Measurements from ENCODE around the gene EEF2.

The EEF2 gene

DNA sequence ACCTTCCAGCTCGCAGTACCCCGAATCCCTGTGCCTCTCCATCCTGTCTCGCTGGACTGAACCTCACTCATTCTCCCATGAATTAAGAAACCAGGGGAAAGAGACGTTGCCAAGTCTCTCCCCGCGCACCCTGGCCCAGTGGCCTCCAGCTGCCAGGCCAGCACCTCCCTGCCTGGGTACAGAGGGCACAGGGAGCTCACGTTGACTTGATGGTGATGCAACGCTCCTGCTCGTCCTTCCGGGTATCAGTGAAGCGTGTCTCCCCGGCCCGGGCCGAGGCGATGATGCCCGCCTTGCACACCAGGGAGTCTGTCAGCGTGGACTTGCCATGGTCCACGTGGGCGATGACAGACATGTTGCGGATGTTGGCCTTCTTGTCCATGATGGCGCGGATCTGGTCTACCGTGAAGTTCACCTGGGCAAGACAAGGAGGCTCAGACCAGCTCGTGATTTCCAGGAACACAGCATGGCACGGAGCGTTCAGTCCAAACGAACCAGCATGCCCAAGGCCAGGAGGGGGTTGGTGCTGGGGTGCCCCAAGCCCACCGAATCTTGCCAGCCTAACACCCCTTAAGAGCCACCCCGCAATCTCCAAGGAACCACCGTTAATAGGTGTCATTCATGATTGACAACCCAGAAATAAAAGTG lies 1.2 kb downstream of the EEF2 start:
- Histone ChIP-seq H3K79me2 (peaks cover 44% of the 10 kb centered on the region), H2AFZ (no peak overlapping the region), H3K4me2 (ENCODE audit: low read length) (peak overlapping the region; percentile 82), H3K4me1 (peaks cover 18% of the 10 kb centered on the region), H3K27ac (peak overlapping the region; percentile 100), H3K36me3 (ENCODE audit: control insufficient read depth, insufficient read depth, low read length) (no peaks in the 10 kb centered on the region), H3K9me3 (ENCODE audit: control insufficient read depth, low read length) (no peaks in the 10 kb centered on the region), H3K4me3 (ENCODE audit: low read depth, low read length) (peak overlapping the region; percentile 99), H3K27me3 (ENCODE audit: control insufficient read depth, insufficient read depth, low read length) (no peaks in the 10 kb centered on the region), H3K9ac (peak overlapping the region; percentile 93)
- TF ChIP-seq, protein P1, sequence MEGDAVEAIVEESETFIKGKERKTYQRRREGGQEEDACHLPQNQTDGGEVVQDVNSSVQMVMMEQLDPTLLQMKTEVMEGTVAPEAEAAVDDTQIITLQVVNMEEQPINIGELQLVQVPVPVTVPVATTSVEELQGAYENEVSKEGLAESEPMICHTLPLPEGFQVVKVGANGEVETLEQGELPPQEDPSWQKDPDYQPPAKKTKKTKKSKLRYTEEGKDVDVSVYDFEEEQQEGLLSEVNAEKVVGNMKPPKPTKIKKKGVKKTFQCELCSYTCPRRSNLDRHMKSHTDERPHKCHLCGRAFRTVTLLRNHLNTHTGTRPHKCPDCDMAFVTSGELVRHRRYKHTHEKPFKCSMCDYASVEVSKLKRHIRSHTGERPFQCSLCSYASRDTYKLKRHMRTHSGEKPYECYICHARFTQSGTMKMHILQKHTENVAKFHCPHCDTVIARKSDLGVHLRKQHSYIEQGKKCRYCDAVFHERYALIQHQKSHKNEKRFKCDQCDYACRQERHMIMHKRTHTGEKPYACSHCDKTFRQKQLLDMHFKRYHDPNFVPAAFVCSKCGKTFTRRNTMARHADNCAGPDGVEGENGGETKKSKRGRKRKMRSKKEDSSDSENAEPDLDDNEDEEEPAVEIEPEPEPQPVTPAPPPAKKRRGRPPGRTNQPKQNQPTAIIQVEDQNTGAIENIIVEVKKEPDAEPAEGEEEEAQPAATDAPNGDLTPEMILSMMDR (IDR thresholded peaks at IDR 0.05), result no peak

DNA sequence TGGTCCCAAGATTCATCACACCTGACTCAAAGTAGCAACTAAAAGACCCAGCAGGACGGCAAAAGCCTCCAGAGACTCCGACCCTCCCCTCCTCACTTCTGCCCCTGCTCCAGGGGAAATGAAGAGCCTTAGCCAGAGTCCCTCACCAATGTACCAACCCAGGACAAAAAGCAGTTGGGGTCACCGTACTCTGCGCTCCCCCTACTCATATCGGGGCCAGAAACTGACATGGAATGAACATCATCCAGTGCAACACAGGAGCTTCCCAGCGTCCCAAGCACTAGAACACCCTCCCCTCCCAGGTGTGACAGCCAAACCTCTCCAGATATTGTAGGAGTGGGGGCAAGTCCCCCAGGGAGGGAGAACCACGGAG lies 1.7 kb downstream of the EEF2 start:
- Histone ChIP-seq H3K27me3 (ENCODE audit: control insufficient read depth, insufficient read depth, low read length) (no peaks in the 10 kb centered on the region), H3K4me2 (ENCODE audit: low read length) (peak overlapping the region; percentile 82), H3K79me2 (peaks cover 44% of the 10 kb centered on the region), H3K4me3 (ENCODE audit: low read depth, low read length) (peak overlapping the region; percentile 99), H3K4me1 (peaks cover 18% of the 10 kb centered on the region), H2AFZ (no peak overlapping the region), H3K9ac (no peak overlapping the region), H3K36me3 (ENCODE audit: control insufficient read depth, insufficient read depth, low read length) (no peaks in the 10 kb centered on the region), H3K27ac (peak overlapping the region; percentile 100), H3K9me3 (ENCODE audit: control insufficient read depth, low read length) (no peaks in the 10 kb centered on the region)
- TF ChIP-seq, protein P1 (IDR thresholded peaks at IDR 0.05), result no peak

DNA sequence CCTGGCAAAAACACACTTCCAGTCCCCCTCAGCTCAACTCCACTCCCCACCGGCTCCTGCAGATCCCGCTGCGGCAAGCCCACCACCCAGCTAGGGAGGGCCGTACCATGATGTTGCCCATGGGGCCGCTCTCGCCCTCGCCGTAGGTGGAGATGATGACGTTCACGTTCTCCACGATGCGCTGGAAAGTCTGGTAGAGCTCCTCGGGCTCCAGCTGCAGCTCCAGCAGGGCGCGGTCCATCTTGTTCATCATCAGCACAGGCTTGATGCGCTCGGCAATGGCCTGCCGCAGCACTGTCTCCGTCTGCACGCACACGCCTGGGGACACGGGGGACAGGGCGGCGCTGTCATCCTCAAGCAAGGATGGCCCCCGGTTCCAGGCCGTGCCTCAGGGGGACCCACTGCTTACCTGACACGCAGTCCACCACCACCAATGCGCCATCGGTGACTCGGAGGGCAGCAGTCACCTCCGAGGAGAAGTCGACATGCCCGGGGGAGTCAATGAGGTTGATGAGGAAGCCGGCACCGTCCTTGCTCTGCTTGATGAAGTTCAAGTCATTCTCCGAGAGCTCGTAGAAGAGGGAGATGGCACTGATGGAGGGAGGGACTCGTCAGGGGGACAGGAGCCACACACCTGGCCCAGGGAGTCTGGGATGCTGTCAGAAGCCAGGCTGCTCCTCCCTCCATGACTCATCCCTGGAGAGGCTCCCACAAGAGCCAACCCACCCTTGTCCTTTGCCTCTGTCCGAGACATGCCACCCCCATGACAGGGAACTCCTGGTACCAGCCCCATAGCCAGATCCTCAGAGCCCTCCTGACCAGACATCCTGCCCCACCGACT lies 2.3 kb downstream of the EEF2 start:
- Histone ChIP-seq H3K4me3 (ENCODE audit: low read depth, low read length) (no peak overlapping the region), H3K27ac (peak overlapping the region; percentile 100)

DNA sequence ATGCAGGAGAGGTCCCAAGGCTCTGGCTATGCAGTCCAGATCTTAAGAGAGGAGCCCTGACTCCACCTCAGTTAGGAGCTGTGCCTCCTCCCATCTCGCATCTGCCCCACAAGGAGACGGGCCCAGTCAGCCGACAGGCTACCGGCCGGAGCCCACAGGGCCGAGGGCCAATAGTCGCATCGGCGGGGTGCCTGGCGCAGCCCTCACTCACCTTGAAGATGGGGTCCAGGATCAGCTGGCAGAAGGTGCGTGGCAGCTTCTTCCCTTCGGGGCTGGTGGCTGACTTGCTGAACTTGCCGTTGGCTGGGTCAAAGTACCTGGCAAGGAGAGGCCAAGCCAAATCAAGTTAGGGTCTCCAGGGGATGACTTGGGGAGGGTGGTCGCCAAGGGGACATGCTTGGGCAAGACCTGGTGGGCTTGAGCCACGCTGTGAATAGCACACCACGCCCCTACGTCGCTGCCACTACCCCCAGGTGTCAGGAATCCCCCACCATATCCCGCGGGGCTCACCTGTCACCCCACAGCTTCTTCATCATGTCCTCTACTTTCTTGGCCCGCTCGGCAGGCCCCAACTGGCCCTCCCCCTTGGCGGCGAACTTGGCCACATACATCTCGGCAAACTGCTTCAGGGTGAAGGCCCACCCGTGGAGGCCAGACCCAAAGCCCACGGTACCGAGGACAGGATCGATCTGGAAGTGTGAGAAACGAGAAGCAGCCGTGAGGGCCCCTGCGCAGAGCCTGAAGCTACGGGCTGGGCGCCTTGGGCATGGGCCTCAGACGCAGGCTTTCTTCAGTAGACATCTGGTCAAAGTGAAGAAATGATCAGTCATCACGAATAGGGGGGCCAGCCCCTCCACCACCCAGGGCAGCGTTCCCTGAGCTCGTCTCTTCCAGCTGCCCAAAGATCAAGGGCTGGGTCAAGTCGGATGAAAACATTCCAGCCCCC lies 3.3 kb downstream of the EEF2 start:
- Histone ChIP-seq H3K36me3 (ENCODE audit: control insufficient read depth, insufficient read depth, low read length) (no peaks in the 10 kb centered on the region), H3K9ac (no peak overlapping the region), H3K4me1 (peaks cover 18% of the 10 kb centered on the region), H3K79me2 (peaks cover 47% of the 10 kb centered on the region), H3K9me3 (ENCODE audit: control insufficient read depth, low read length) (no peaks in the 10 kb centered on the region), H3K27me3 (ENCODE audit: control insufficient read depth, insufficient read depth, low read length) (no peaks in the 10 kb centered on the region), H3K4me3 (ENCODE audit: low read depth, low read length) (no peak overlapping the region), H2AFZ (no peak overlapping the region), H3K4me2 (ENCODE audit: low read length) (no peak overlapping the region), H3K27ac (no peak overlapping the region)
- TF ChIP-seq, protein P1 (IDR thresholded peaks at IDR 0.05), result no peak

More for the DNA sequence above, 2.3 kb downstream of the EEF2 start:
- H3K27me3 ChIP-seq (ENCODE audit: control insufficient read depth, insufficient read depth, low read length), result no peaks in the 10 kb centered on the region
- H3K4me2 ChIP-seq (ENCODE audit: low read length), result no peak overlapping the region
- H3K36me3 ChIP-seq (ENCODE audit: control insufficient read depth, insufficient read depth, low read length), result no peaks in the 10 kb centered on the region
- TF ChIP-seq, protein P1 (IDR thresholded peaks at IDR 0.05), result no peak
- H3K4me1 ChIP-seq, result peaks cover 18% of the 10 kb centered on the region
- no peaks in the 10 kb centered on the region for H3K9me3 ChIP-seq (ENCODE audit: control insufficient read depth, low read length)
- H3K79me2 ChIP-seq, result peaks cover 47% of the 10 kb centered on the region
- no peak overlapping the region for H3K9ac ChIP-seq
- no peak overlapping the region for H2AFZ ChIP-seq
